ENCODE measurements around the gene CEBPB.

CEBPB gene

GRCh38 chr20:50229156-50229607 is 38.6 kb downstream of the CEBPB start:
- no peak for DNase-seq (ENCODE audit: low spot score)

DNA sequence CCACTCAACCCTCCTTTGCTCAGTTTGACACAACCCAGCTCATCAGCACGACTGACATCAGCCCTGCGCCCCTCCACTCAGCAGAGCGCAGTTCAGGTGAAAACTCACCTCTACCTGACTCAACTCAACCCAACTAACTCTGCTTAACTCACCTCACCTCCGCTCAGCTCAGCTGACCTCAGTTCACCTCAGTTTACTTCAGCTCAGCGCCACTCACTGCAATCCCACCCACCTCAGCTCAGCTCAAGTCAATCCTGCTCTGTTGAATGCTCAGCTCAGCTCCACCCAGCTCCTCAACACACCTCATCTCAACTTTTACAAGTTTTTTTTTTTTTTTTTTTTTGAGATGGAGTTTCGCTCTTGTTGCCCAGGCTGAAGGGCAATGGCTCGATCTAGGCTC is 39.6 kb downstream of the CEBPB start:
- no peak for DNase-seq (ENCODE audit: low spot score)

- DNase-seq (ENCODE audit: low spot score), result no peak
Observed at GRCh38 chr20:50230871-50231560, 40.4 kb downstream of the CEBPB start.

GRCh38 chr20:50231854-50232253 is 41.2 kb downstream of the CEBPB start:
- DNase-seq (ENCODE audit: low spot score), result no peak

DNA sequence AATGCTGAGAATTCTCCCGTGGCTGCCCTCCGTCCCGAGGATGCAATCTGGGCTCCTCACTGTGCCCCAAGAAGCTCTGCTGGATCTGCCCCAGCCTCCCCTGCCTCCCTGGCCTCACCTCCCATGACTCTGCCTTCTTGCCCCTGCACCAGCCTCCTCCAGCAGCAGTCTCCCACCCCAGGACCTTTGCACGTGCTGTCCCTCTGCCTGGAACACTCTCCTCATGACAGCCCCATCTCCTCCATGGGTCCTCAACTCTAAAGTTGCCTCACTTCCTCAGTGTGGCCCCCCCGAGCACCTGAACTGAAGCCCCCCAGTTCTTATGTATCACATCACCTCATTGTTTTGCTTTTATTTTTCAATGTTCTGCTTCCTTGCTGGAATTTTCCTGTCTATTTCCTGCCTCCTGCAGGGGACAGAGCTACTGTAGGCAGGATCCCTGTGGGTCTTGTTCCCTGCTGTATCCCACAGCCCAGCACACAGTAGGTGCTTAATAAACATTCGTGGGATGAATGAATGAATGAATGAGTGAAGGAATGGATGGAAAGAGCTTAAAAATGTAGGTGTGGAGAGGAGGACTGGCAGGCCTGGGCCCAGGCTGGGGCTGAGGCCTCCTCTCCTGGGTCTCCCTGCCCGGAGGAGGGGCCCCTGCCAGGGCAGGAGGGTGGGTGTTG is 42.2 kb downstream of the CEBPB start:
- DNase-seq (ENCODE audit: low spot score), result no peak

- DNase-seq (ENCODE audit: low spot score), result no peak
Observed at GRCh38 chr20:50233325-50234212, 42.9 kb downstream of the CEBPB start.

GRCh38 chr20:50234288-50234687 is 43.7 kb downstream of the CEBPB start:
- DNase-seq (ENCODE audit: low spot score), result no peak

GRCh38 chr20:50237349-50237748 is 46.7 kb downstream of the CEBPB start:
- DNase-seq (ENCODE audit: low spot score), result peak; percentile 82

DNA sequence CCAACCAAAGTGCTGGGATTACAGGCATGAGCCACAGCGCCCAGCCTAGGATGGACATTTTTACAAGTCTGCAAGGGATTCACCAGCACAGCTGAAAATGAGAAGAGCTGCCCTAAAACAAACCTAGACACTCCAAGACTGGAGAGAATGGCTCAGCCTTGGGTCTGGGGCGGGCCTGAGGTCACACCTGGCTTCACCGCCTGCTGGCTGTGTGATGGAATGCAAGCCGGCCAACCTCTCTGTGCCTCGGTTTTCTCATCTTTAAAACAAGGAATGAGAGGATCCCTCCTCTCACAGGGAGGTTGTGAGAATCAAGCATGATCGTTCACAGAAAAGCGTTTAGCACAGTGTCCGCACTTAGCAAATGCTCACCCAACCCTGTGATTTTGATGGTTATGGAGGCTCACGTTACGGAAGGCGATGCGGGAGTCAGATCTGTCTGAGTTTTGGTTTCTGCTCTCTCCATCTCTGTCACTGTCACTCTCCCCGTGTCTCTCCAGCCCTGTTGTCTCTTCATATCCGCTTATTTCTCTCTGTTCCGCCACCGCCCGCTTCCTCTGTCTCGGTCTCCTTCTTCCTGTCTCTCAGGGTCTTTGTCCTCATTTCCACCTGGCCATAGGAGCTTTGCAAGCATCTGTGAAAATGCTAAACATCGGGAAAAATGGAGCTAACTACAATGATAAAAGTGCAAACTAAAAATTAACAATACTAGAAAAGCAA is 47.6 kb downstream of the CEBPB start:
- DNase-seq (ENCODE audit: low spot score), result no peak

DNA sequence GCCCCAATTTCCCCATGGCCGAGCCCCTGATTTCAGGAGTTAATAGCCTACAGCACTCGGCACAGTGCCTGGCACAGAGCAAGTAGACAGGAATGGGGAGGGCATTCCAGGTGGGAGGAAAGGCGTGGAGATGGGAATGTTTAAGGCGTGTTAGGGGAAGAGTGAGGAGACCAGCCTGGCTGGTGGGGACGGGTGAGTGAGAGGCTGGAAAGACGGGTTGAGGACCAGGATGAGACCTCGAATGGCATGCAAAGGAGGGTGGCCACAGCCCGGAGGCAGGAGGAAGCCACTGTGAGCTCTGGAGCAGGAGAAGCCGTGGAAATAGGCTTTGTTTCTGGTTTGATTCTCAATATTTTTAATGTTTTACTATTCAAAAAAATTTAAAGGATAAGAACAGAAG is 49.5 kb downstream of the CEBPB start:
- no peak for DNase-seq (ENCODE audit: low spot score)

DNA sequence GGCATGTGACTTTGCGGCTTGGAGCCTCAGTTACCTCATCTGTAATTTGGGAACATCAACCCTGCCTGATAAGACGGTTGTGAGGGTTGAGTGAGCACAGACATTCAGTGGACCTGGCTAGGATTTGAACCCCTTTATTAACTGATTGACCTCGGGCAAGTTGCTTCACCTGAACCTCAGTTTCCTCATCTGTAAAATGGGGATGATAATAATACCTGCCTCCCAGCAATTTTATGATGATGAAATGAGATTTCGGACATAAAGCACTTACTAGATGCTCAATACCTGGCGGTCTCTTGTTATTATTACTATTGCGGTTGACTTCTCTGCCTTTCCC is 51.5 kb downstream of the CEBPB start:
- DNase-seq (ENCODE audit: low spot score), result no peak

Measured in COLO829 (cell line).